HepG2 (cell line): ENCODE data around the gene NKX3-2. TPM values are rescaled to one million over a fixed set of nuclear protein-coding genes. Genes with fewer than 3 reads are reported as not detected.

ENCODE experiments used
- ARHGAP35 ChIP-seq: sonication (generic); formaldehyde crosslinking; IDR thresholded peaks from 2 replicates; pipeline ENCODE4 v1.9.0; 2022; ENCODE audit warnings: mild to moderate bottlenecking, inconsistent platforms, moderate library complexity, missing genetic modification reagents, borderline replicate concordance
- ATRX ChIP-seq: sonication (generic); formaldehyde crosslinking; IDR thresholded peaks from 2 replicates; pipeline ENCODE4 v1.4.0; 2020; ENCODE audit warnings: missing genetic modification reagents, borderline replicate concordance
- CBX5 ChIP-seq: sonication (generic); formaldehyde crosslinking; IDR thresholded peaks from 2 replicates; pipeline ENCODE4 v1.4.0; 2020; ENCODE audit warnings: missing genetic modification reagents, borderline replicate concordance
- FOXC1 ChIP-seq: sonication (generic); formaldehyde crosslinking; IDR thresholded peaks from 2 replicates; pipeline ENCODE4 v1.8.0; 2022; ENCODE audit warnings: mild to moderate bottlenecking, missing genetic modification reagents, borderline replicate concordance
- GATAD2A ChIP-seq: IDR thresholded peaks from 2 replicates; pipeline ENCODE4 v1.6.1; 2016
- HOXA3 ChIP-seq: sonication (generic); formaldehyde crosslinking; IDR thresholded peaks from 2 replicates; pipeline ENCODE4 v1.5.0; 2020; ENCODE audit warnings: missing genetic modification reagents
- KAT8 ChIP-seq: IDR thresholded peaks from 2 replicates; pipeline ENCODE4 v1.6.1; 2016; ENCODE audit warnings: missing genetic modification reagents, missing compliant biosample characterization
- KLF9 ChIP-seq: IDR thresholded peaks from 2 replicates; pipeline ENCODE4 v1.6.1; 2016; ENCODE audit warnings: low read depth
- KMT2B ChIP-seq: IDR thresholded peaks from 2 replicates; pipeline ENCODE4 v1.6.1; 2016; ENCODE audit warnings: missing genetic modification reagents, missing compliant biosample characterization
- MEIS2 ChIP-seq: sonication (generic); formaldehyde crosslinking; IDR thresholded peaks from 2 replicates; pipeline ENCODE4 v1.9.0; 2021; ENCODE audit warnings: mild to moderate bottlenecking, missing genetic modification reagents
- MIER3 ChIP-seq: IDR thresholded peaks from 2 replicates; pipeline ENCODE4 v1.6.1; 2016; ENCODE audit warnings: missing compliant biosample characterization, borderline replicate concordance
- MTF2 ChIP-seq: sonication (generic); formaldehyde crosslinking; IDR thresholded peaks from 2 replicates; pipeline ENCODE4 v1.5.0; 2020; ENCODE audit warnings: missing genetic modification reagents, borderline replicate concordance
- MXI1 ChIP-seq: IDR thresholded peaks from 3 replicates; pipeline ENCODE4 v1.6.1; 2012; ENCODE audit warnings: low read depth, low read length, inconsistent platforms, borderline replicate concordance
- NCOA1 ChIP-seq: sonication (generic); formaldehyde crosslinking; IDR thresholded peaks from 2 replicates; pipeline ENCODE4 v1.9.0; 2021; ENCODE audit warnings: missing genetic modification reagents
- ONECUT2 ChIP-seq: sonication (generic); formaldehyde crosslinking; IDR thresholded peaks from 2 replicates; pipeline ENCODE4 v1.4.0; 2020; ENCODE audit warnings: missing genetic modification reagents
- RAD21 ChIP-seq: fragments of 450-650 bp; formaldehyde crosslinking; IDR thresholded peaks from 2 replicates; pipeline ENCODE4 v1.5.0; 2020; ENCODE audit warnings: mild to moderate bottlenecking
- SMAD9 ChIP-seq: sonication (generic); formaldehyde crosslinking; IDR thresholded peaks from 2 replicates; pipeline ENCODE4 v1.5.1; 2020; ENCODE audit warnings: mild to moderate bottlenecking, missing genetic modification reagents
- STAG1 ChIP-seq: sonication (generic); formaldehyde crosslinking; IDR thresholded peaks from 2 replicates; pipeline ENCODE4 v1.4.0; 2020; ENCODE audit warnings: missing genetic modification reagents
- TBX2 ChIP-seq: sonication (generic); formaldehyde crosslinking; IDR thresholded peaks from 2 replicates; pipeline ENCODE4 v1.5.0; 2020; ENCODE audit warnings: missing genetic modification reagents, mild to moderate bottlenecking, borderline replicate concordance
- TEAD2 ChIP-seq: sonication (generic); formaldehyde crosslinking; IDR thresholded peaks from 2 replicates; pipeline ENCODE4 v1.9.0; 2021; ENCODE audit warnings: missing genetic modification reagents
- TEAD3 ChIP-seq: optimal IDR thresholded peaks from 2 replicates; pipeline ENCODE3; 2016; ENCODE audit warnings: borderline replicate concordance
- ZMYM4 ChIP-seq: sonication (generic); formaldehyde crosslinking; IDR thresholded peaks from 2 replicates; pipeline ENCODE4 v1.8.1; 2023; ENCODE audit warnings: mild to moderate bottlenecking, missing genetic modification reagents
- ZNF652 ChIP-seq: IDR thresholded peaks from 2 replicates; pipeline ENCODE4 v1.6.1; 2016; ENCODE audit warnings: low read depth, borderline replicate concordance
- ZSCAN31 ChIP-seq: sonication (generic); formaldehyde crosslinking; IDR thresholded peaks from 2 replicates; pipeline ENCODE4 v1.5.0; 2020; ENCODE audit warnings: low read depth, mild to moderate bottlenecking, missing genetic modification reagents
- polyA plus RNA-seq, 8 experiments: library from polyadenylated mRNA; depleted of rRNA in 3 of 8; stranded (reverse) in 7 of 8; unstranded in 1 of 8; fragments of >200 nt; fragmentation: Illumina TruSeq in 4 of 8; extraction: Trizol in 4 of 8; gene quantifications; 2 replicates each; pipeline versions ENCODE4 v1.2.1 to v1.2.3, GENCODE V29; 2011 to 2016; ENCODE audit warnings: low read depth in 4 of 8, missing spikeins in 1 of 8, mixed read lengths in 1 of 8; ENCODE audit not compliant: insufficient read depth in 1 of 8
- total RNA-seq, 5 experiments: library from RNA; depleted of rRNA; stranded (reverse); fragments of >200 nt; fragmentation: Illumina TruSeq; extraction: Trizol; gene quantifications; 2 replicates each; pipeline ENCODE4 v1.2.3, GENCODE V29; 2016; ENCODE audit warnings: low read depth in 1 of 5
- TF ChIP-seq, protein P1 (sequence below): sonication (generic); formaldehyde crosslinking; IDR thresholded peaks from 2 replicates; pipeline ENCODE4 v1.5.1; 2020; ENCODE audit warnings: mild to moderate bottlenecking, missing genetic modification reagents
- TF ChIP-seq, protein P2 (sequence below): sonication (generic); formaldehyde crosslinking; IDR thresholded peaks from 2 replicates; pipeline ENCODE4 v1.4.0; 2020; ENCODE audit warnings: low read depth, mild to moderate bottlenecking, missing genetic modification reagents
- TF ChIP-seq, protein P3 (sequence below): sonication (generic); formaldehyde crosslinking; IDR thresholded peaks from 2 replicates; pipeline ENCODE4 v1.4.0; 2020; ENCODE audit warnings: missing genetic modification reagents

Gene NKX3-2
- total and polyA plus RNA-seq, 2 of the 13 experiments (the other 11 are each of a cell fraction or from before 2014, with no cell fraction given): 0.07 to 0.13 TPM

DNA sequence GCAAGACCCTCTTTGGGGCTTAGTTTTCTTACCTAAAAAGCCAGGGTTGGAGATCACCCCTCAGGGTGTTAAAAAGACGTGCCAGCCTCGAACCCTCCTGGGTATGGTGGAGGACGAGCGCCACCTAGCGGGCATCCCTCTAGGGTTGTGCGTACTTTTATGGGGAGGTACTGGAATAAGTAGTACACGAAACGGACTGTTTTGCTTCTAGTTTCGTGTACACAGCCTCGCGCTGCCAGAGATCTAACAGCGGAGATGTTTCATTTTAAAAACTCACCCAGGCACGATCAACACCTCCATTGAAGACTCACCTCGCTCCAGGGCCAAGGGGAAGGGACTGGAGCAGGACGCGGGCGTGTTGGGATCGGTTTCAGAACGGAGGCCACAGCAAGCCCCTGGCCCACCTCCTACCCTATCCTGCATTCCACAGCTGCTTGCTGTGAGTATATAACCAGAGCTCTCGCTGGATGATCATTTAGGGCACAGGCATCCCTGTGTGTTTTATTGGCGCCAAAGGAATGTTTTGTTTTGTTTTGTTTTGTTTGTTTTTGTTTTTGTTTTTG, 4.8 kb upstream of the NKX3-2 start (continued):
- 0 out of 3 replicates have a peak, but pooled peaks have one; percentile 32 for TF ChIP-seq MXI1
- TF ChIP-seq MEIS2 (CRISPR knock-in tag): 0 out of 2 replicates have a peak, but pooled peaks have one; percentile 19
- peak; percentile 70 for TF ChIP-seq ZMYM4 (CRISPR knock-in tag)
- TF ChIP-seq, protein P1, sequence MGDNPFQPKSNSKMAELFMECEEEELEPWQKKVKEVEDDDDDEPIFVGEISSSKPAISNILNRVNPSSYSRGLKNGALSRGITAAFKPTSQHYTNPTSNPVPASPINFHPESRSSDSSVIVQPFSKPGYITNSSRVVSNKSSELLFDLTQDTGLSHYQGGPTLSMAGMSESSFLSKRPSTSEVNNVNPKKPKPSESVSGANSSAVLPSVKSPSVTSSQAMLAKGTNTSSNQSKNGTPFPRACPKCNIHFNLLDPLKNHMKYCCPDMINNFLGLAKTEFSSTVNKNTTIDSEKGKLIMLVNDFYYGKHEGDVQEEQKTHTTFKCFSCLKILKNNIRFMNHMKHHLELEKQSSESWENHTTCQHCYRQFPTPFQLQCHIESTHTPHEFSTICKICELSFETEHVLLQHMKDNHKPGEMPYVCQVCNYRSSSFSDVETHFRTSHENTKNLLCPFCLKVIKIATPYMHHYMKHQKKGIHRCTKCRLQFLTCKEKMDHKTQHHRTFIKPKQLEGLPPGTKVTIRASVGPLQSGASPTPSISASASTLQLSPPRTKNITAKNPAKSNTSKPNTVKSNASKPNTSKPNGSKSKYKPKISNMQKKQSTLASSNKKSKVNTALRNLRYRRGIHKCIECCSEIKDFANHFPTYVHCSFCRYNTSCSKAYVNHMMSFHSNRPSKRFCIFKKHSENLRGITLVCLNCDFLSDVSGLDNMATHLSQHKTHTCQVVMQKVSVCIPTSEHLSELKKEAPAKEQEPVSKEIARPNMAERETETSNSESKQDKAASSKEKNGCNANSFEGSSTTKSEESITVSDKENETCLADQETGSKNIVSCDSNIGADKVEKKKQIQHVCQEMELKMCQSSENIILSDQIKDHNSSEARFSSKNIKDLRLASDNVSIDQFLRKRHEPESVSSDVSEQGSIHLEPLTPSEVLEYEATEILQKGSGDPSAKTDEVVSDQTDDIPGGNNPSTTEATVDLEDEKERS: 0 out of 2 replicates have a peak, but pooled peaks have one; percentile 27
- 0 out of 2 replicates have a peak, but pooled peaks have one; percentile 22 for TF ChIP-seq NCOA1
- no peak for TF ChIP-seq MIER3 (CRISPR knock-in tag)
- TF ChIP-seq TBX2 (CRISPR knock-in tag): peak; percentile 34; the same call in 1 of the 2 replicates
- TF ChIP-seq ARHGAP35: no peak
- TF ChIP-seq FOXC1 (CRISPR knock-in tag): peak; percentile 48
- 0 out of 2 replicates have a peak, but pooled peaks have one; percentile 18 for TF ChIP-seq GATAD2A (CRISPR knock-in tag)
- no peak for TF ChIP-seq SMAD9 (CRISPR knock-in tag)
- TF ChIP-seq RAD21 (CRISPR knock-in tag): peak; percentile 90
- TF ChIP-seq STAG1: peak; percentile 99
- peak; percentile 18; the same call in 1 of the 2 replicates for TF ChIP-seq HOXA3
- TF ChIP-seq, protein P2, sequence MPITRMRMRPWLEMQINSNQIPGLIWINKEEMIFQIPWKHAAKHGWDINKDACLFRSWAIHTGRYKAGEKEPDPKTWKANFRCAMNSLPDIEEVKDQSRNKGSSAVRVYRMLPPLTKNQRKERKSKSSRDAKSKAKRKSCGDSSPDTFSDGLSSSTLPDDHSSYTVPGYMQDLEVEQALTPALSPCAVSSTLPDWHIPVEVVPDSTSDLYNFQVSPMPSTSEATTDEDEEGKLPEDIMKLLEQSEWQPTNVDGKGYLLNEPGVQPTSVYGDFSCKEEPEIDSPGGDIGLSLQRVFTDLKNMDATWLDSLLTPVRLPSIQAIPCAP (CRISPR knock-in tag): no peak
- TF ChIP-seq ZSCAN31 (CRISPR knock-in tag): 0 out of 2 replicates have a peak, but pooled peaks have one; percentile 22
- 0 out of 2 replicates have a peak, but pooled peaks have one; percentile 56 for TF ChIP-seq MTF2 (CRISPR knock-in tag)
- TF ChIP-seq KMT2B (CRISPR knock-in tag): 0 out of 2 replicates have a peak, but pooled peaks have one; percentile 2
- TF ChIP-seq ONECUT2 (CRISPR knock-in tag): no peak
- TF ChIP-seq TEAD2 (CRISPR knock-in tag): no peak
- TF ChIP-seq ZNF652 (CRISPR knock-in tag): peak; percentile 35; the same call in 1 of the 2 replicates
- peak; percentile 20 for TF ChIP-seq TEAD3
- TF ChIP-seq, protein P3, sequence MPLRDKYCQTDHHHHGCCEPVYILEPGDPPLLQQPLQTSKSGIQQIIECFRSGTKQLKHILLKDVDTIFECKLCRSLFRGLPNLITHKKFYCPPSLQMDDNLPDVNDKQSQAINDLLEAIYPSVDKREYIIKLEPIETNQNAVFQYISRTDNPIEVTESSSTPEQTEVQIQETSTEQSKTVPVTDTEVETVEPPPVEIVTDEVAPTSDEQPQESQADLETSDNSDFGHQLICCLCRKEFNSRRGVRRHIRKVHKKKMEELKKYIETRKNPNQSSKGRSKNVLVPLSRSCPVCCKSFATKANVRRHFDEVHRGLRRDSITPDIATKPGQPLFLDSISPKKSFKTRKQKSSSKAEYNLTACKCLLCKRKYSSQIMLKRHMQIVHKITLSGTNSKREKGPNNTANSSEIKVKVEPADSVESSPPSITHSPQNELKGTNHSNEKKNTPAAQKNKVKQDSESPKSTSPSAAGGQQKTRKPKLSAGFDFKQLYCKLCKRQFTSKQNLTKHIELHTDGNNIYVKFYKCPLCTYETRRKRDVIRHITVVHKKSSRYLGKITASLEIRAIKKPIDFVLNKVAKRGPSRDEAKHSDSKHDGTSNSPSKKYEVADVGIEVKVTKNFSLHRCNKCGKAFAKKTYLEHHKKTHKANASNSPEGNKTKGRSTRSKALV (CRISPR knock-in tag): peak; percentile 56; the same call in 1 of the 2 replicates
- TF ChIP-seq ATRX: no peak
- no peak for TF ChIP-seq KLF9 (CRISPR knock-in tag)
- no peak for TF ChIP-seq KAT8
- peak; percentile 25; the same call in 1 of the 2 replicates for TF ChIP-seq CBX5 (CRISPR knock-in tag)
